Measurements from ENCODE around the gene IMMP2L.

The IMMP2L gene

GRCh38 chr7:111108496-111108895, 453.8 kb downstream of the IMMP2L start:
- TF ChIP-seq, protein P1, sequence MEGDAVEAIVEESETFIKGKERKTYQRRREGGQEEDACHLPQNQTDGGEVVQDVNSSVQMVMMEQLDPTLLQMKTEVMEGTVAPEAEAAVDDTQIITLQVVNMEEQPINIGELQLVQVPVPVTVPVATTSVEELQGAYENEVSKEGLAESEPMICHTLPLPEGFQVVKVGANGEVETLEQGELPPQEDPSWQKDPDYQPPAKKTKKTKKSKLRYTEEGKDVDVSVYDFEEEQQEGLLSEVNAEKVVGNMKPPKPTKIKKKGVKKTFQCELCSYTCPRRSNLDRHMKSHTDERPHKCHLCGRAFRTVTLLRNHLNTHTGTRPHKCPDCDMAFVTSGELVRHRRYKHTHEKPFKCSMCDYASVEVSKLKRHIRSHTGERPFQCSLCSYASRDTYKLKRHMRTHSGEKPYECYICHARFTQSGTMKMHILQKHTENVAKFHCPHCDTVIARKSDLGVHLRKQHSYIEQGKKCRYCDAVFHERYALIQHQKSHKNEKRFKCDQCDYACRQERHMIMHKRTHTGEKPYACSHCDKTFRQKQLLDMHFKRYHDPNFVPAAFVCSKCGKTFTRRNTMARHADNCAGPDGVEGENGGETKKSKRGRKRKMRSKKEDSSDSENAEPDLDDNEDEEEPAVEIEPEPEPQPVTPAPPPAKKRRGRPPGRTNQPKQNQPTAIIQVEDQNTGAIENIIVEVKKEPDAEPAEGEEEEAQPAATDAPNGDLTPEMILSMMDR (IDR thresholded peaks at IDR 0.05): no peak

DNA sequence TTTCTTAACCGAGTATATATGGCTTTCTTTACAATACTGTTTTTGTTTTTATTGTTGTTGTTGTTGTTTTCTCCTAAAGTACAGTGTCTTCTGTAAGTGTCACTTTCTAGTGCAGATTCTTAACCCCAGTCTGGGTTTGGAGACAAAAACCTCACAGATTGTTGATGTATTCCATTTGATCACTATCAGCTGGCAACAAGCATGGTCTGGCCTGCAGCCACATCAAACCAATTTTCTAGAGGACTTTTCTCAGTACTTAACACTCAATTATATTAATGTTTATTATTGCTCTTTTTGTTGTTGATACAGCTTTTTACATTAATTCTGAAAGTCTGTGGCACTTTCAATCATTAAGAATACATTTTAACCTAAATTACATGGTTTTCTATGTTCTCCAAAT, 454.3 kb downstream of the IMMP2L start:
- TF ChIP-seq, protein P1 (IDR thresholded peaks at IDR 0.05): no peak

DNA sequence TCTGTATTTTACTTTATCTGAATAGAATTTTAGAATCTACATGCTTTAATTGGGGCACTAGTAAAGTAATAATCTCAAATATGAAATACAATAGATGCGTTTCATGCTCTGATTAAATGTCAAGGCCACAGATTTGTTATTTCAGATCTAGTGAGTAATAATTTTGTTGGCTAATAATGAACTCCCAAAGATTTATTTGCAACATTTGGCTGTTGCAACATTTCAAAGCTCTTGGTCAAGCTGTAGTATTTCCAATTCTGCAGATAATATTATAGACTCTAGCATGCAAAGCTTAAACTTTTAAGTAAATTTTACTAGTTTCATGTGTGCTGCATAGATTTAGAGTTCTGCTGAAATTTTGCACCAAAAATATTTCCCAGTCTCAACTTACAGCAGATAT, 454.7 kb downstream of the IMMP2L start:
- TF ChIP-seq, protein P1 (IDR thresholded peaks at IDR 0.05): no peak

DNA sequence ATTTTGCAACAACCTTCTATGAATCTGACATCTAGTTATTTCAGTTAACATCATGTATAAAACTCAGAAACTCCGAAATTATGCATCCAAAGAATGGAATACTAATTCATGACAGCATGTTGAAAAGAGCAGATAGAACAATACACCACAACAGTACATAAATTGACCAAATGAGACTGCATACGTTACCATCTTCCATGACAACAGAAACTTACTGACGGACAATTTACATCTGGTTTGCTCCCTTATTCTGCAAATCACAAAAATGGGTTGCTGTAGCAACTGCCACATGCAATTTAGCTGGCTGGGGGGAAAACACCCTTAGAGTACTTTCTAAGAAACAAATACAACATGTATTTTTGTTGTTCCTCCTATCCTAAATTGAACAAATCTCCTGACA, 457.0 kb downstream of the IMMP2L start:
- TF ChIP-seq, protein P1 (IDR thresholded peaks at IDR 0.05): no peak

GRCh38 chr7:111104710-111105109, 457.6 kb downstream of the IMMP2L start:
- TF ChIP-seq, protein P1 (IDR thresholded peaks at IDR 0.05): no peak

DNA sequence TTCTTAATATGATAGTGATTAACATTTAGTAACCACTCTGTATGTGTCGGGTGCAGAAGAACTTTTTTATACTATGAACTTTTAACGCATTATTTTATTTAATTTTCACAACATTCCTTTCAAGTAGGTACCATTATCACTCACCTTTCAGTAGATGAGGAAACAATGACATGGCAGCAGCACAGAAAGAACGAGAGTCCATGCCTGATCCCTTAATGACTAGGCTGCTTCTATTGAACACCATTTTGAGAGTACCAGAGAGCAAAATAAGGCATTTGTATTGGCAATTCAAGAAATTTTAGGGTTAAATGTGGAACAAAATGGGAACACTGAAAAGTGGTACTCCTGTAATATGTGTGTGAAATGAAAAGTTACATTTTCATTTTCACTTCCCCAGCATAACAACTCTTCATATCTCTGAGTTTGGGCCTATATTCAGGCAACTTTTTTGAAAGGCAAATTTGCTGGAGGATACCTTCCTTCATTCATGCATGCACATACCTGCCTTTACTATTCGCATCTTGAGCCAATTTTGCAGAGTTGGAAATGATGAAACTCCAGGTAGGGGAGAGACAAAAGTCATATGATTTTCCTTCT, 458.5 kb downstream of the IMMP2L start:
- TF ChIP-seq, protein P1 (IDR thresholded peaks at IDR 0.05): no peak

- TF ChIP-seq, protein P1 (IDR thresholded peaks at IDR 0.05): no peak
These were observed 459.2 kb downstream of the IMMP2L start for GRCh38 chr7:111103136-111103535.
